Tibial nerve (tissue), 4 donors: ENCODE data around the gene LRCOL1. TPM values are rescaled to one million over a fixed set of nuclear protein-coding genes. Genes with fewer than 3 reads are reported as not detected.
A peak's percentile ranks its signal among the peaks of the same experiment; 100 is the strongest.

Experiments used
- DNase-seq, 2 donors: peaks; one replicate each; pipeline ENCODE4 v3.0.0-alpha.2; 2019; ENCODE audit warnings: low spot score in 2 of 2
- H3K27ac ChIP-seq, 4 donors: fragments of 200-600 bp; sonication (generic) in 3 of 4; one replicate each; pipeline ENCODE4 v1.5.1; 2017 to 2019; ENCODE audit warnings: mild to moderate bottlenecking in 1 of 4
- H3K27me3 ChIP-seq, 2 donors: fragments of 200-600 bp; sonication (generic) in 1 of 2; one replicate each; pipeline versions ENCODE4 v1.5.1 to v1.6.0; 2017 to 2019
- H3K36me3 ChIP-seq, 3 donors: fragments of 200-600 bp; sonication (generic); one replicate each; pipeline ENCODE4 v1.5.1; 2018 to 2019
- H3K4me1 ChIP-seq, 4 donors: fragments of 200-600 bp; sonication (generic) in 3 of 4; one replicate each; pipeline ENCODE4 v1.5.1; 2017 to 2019
- H3K4me3 ChIP-seq, 4 donors: fragments of 200-600 bp; sonication (generic) in 3 of 4; one replicate each; pipeline ENCODE4 v1.5.1; 2017 to 2019; ENCODE audit warnings: mild to moderate bottlenecking in 1 of 4, moderate library complexity in 1 of 4
- H3K9me3 ChIP-seq, 4 donors: fragments of 200-600 bp; sonication (generic) in 3 of 4; one replicate each; pipeline ENCODE4 v1.5.1; 2017 to 2019
- EP300 ChIP-seq, 2 donors: sonication (generic); formaldehyde crosslinking; IDR thresholded peaks; one replicate each; pipeline ENCODE4 v1.6.1; 2017; ENCODE audit warnings: antibody characterized with exemption in 2 of 2, mild to moderate bottlenecking in 1 of 2
- POLR2A ChIP-seq, 2 donors: fragments of 450-650 bp; IDR thresholded peaks; one replicate each; pipeline ENCODE4 v1.6.1; 2017; ENCODE audit warnings: antibody characterized with exemption in 2 of 2, mild to moderate bottlenecking in 2 of 2, moderate library complexity in 2 of 2
- WGBS, 2 donors: methylation state at CpG; one replicate each; pipeline ENCODE4 v1.1.5; 2018; 5-methylcytosine and 5-hydroxymethylcytosine counted together
- total RNA-seq, 4 donors: library from RNA; depleted of rRNA; stranded (reverse); fragments of >200 nt; gene quantifications; one replicate each; pipeline ENCODE4 v1.1.0, GENCODE V29; 2016
- TF ChIP-seq, protein P1 (sequence below), 5 experiments: fragments of 200-600 bp in 3 of 5; fragments of 450-650 bp in 2 of 5; sonication (generic) in 3 of 5; IDR thresholded peaks; one replicate each; pipeline ENCODE4 v1.5.1; 2016 to 2019; ENCODE audit warnings: antibody characterized with exemption in 5 of 5, mild to moderate bottlenecking in 3 of 5, moderate library complexity in 2 of 5

The LRCOL1 gene
- total RNA-seq, 4 donors from 2014 or later: not detected

DNA sequence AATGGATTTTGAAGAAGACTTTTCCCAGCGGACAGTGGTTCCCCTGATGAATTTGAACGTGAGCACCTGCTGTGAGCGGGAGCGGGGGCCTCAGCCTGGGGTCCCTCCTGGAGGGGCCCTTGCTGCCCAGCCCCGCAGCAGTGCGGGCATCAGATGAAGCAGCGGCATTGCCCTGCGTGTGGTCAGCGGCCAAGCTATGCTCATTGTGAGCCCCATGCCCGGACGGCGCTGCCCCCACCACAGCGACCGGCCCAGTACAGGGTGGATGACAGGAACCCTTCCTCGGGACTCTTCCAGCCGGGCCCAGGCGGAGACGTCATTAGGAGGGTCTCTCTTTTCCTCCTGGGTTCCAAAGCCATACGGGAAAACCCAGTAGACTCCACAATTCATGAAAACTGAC, 3.5 kb downstream of the LRCOL1 start:
- WGBS, 2 donors: 83 to 84% methylated on average over 19 of the region's 19 CpGs
- H3K27ac ChIP-seq: no peak overlapping the region
- peaks cover 0 to 90% of the 10 kb centered on the region in 2 donors for H3K27me3 ChIP-seq
- peaks cover 0 to 10% (median 3%) of the 10 kb centered on the region in 4 donors for H3K4me1 ChIP-seq
- TF ChIP-seq EP300 (IDR thresholded peaks at IDR 0.05): no peak
- no peak for TF ChIP-seq POLR2A (IDR thresholded peaks at IDR 0.05)
- TF ChIP-seq, protein P1, sequence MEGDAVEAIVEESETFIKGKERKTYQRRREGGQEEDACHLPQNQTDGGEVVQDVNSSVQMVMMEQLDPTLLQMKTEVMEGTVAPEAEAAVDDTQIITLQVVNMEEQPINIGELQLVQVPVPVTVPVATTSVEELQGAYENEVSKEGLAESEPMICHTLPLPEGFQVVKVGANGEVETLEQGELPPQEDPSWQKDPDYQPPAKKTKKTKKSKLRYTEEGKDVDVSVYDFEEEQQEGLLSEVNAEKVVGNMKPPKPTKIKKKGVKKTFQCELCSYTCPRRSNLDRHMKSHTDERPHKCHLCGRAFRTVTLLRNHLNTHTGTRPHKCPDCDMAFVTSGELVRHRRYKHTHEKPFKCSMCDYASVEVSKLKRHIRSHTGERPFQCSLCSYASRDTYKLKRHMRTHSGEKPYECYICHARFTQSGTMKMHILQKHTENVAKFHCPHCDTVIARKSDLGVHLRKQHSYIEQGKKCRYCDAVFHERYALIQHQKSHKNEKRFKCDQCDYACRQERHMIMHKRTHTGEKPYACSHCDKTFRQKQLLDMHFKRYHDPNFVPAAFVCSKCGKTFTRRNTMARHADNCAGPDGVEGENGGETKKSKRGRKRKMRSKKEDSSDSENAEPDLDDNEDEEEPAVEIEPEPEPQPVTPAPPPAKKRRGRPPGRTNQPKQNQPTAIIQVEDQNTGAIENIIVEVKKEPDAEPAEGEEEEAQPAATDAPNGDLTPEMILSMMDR (IDR thresholded peaks at IDR 0.05): no peak
- H3K9me3 ChIP-seq: peaks cover 0 to 11% (median 0%) of the 10 kb centered on the region in 4 donors
- H3K36me3 ChIP-seq: no peaks in the 10 kb centered on the region
- H3K4me3 ChIP-seq: no peak overlapping the region
- DNase-seq: no peak

DNA sequence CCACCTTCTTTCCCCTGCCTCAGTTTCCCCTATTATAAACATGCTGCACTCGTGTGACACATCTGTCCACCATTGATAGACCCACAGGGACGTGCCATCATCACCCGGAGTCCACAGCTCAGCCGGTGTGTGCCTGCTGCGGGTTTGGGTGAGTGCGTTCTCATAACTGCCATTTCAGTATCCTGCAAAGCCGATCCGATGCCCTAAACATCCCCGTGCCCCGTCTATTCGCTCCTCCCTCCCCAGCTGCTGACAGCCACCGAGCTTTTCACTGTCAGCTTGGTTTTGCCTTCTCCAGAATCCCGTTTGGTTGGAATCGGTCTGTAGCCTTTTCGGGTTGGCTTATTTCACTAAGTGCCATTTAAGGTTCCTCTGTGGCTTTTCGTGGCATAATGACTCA, 3.9 kb downstream of the LRCOL1 start:
- H3K27ac ChIP-seq: no peak overlapping the region
- H3K9me3 ChIP-seq: peaks cover 0 to 6% (median 0%) of the 10 kb centered on the region in 4 donors
- no peak for DNase-seq
- TF ChIP-seq, protein P1 (IDR thresholded peaks at IDR 0.05): no peak
- H3K27me3 ChIP-seq: peaks cover 0 to 94% of the 10 kb centered on the region in 2 donors
- 64 to 66% methylated on average over 16 of the region's 16 CpGs for WGBS, 2 donors
- H3K4me3 ChIP-seq: no peak overlapping the region
- H3K36me3 ChIP-seq: no peaks in the 10 kb centered on the region
- H3K4me1 ChIP-seq: peaks cover 0 to 10% (median 3%) of the 10 kb centered on the region in 4 donors

DNA sequence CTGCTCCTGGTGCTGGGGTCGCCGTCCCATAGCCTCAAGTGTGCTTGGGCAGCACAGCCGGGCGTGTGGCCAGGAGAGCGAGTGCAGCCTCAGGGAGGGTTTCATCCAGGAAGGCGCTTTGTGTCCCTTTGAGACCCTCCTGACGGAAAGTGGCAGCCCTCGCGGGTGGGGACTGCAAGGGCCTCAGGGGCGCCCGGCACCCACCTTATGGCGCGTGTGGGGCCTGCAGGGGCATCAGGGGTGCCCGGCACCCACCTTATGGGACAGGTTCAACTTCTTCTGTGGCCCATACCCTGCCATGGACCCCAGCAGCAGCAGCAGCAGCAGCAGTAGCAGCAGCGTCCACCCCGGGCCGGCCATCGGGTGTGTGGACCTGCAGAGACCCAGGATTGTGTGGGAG, 4.5 kb downstream of the LRCOL1 start:
- Histone ChIP-seq H3K27ac (no peak overlapping the region), H3K9me3 (peaks cover 0 to under 1% (median 0%) of the 10 kb centered on the region in 4 donors), H3K36me3 (no peaks in the 10 kb centered on the region), H3K4me3 (no peak overlapping the region), H3K4me1 (peaks cover 0 to 14% (median 5%) of the 10 kb centered on the region in 4 donors), H3K27me3 (peaks cover 0 to 95% of the 10 kb centered on the region in 2 donors)
- no peak for DNase-seq
- no peak for TF ChIP-seq EP300 (IDR thresholded peaks at IDR 0.05)
- TF ChIP-seq, protein P1 (IDR thresholded peaks at IDR 0.05): no peak
- TF ChIP-seq POLR2A (IDR thresholded peaks at IDR 0.05): no peak
- 80 to 82% methylated on average over 14 to 18 of the region's 18 CpGs for WGBS, 2 donors

DNA sequence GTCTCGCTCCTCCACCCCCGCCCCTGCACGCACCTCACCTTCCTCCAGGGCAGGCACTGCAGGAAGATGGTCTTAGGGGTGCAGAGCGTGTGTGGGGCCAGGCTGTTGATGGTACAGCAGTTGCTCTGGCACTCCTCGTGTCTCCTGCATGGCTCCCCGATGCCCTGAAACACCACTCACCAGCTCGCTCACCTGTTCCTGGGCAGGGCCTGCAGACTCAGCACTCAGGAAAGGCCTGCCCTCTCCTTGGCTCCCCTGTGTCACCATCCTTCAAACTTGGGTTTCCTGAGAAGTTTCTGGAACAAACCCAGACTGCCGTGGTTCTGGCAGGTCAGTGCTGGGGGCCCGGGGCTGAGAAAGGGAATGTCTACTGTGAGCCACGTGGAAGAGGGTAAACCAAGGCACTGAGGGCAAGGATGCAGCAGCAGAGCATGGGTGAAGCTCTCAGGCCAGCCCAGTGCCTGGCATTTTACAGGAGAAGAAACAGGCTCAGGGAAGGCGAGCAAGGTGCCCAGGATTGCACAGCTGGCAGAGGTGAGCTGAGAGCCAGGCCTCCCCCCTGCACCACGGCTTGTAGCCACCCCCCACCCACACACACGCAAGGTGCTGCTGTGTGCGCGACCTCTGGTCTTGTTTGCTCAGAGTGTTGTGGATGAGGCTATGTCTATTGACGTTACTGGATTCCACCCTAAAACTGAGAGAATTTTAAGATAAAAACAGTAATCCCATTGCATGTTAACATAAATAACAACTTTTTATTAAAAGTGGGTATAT, 5.5 kb downstream of the LRCOL1 start:
- TF ChIP-seq POLR2A (IDR thresholded peaks at IDR 0.05) (no peak), EP300 (IDR thresholded peaks at IDR 0.05) (no peak)
- TF ChIP-seq, protein P1 (IDR thresholded peaks at IDR 0.05): no peak
- H3K27ac ChIP-seq: no peak overlapping the region
- H3K9me3 ChIP-seq: no peaks in the 10 kb centered on the region
- H3K4me3 ChIP-seq: no peak overlapping the region
- peaks cover 0 to 89% of the 10 kb centered on the region in 2 donors for H3K27me3 ChIP-seq
- H3K36me3 ChIP-seq: no peaks in the 10 kb centered on the region
- DNase-seq: no peak
- H3K4me1 ChIP-seq: peaks cover 0 to 14% (median 8%) of the 10 kb centered on the region in 4 donors
- WGBS, 2 donors: 79 to 80% methylated on average over 12 to 16 of the region's 16 CpGs

DNA sequence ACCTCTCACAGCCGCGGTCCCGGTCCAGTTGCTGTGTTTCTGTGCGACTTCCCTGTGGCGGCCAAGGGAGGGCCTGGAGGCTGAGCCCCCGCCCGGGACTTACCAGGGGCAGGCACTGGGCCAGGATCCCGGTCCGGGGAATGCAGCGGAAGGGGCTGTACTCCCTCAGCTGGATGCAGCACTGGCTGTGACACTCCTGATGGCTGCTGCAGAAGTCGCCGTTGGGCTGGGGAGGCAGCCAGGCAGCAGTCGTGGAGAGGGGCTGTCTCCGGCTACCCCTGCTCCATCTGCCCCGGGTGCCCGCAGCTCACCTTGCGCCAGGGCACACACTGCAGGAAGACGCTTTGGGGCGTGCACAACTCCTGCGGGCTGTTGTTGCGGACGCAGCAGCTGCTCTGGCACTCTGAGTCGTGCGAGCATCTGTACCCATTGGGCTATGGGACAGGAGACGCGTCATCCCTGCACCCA, 6.2 kb downstream of the LRCOL1 start:
- Histone ChIP-seq H3K4me1 (peaks cover 0 to 14% (median 8%) of the 10 kb centered on the region in 4 donors), H3K9me3 (no peaks in the 10 kb centered on the region), H3K36me3 (no peaks in the 10 kb centered on the region), H3K27ac (peak overlapping the region in 1 of 4 donors; percentile 74), H3K27me3 (peaks cover 0 to 86% of the 10 kb centered on the region in 2 donors), H3K4me3 (peak overlapping the region in 2 of 4 donors; percentile 15 to 44)
- no peak for TF ChIP-seq POLR2A (IDR thresholded peaks at IDR 0.05)
- TF ChIP-seq, protein P1 (IDR thresholded peaks at IDR 0.05): no peak
- no peak for TF ChIP-seq EP300 (IDR thresholded peaks at IDR 0.05)
- no peak for DNase-seq
- WGBS, 2 donors: 59% methylated on average over 18 of the region's 26 CpGs; no CpG with 5 or more reads in 1 of the 2 donors
